Caco-2 (cell line): Measurements from ENCODE around the gene NFILZ. TPM values are rescaled to one million over a fixed set of nuclear protein-coding genes. Genes with fewer than 3 reads are reported as not detected.

Source experiments
- BruUV-seq: library from RNA; stranded (reverse); fragments of 400-500 nt; replicated peaks from 2 replicates; lab custom pipeline; 2021; lab: Mats Ljungman, UMichigan
- CTCF ChIA-PET: fragments of 300-600 bp; sonication (Branson Sonifier 250); formaldehyde crosslinking; loops from one replicate; lab custom pipeline; 2022; ENCODE audit warnings: antibody characterized with exemption; lab: Charles Lee
- POLR2A ChIA-PET: fragments of 300-600 bp; sonication (Branson Sonifier 250); formaldehyde crosslinking; loops from one replicate; lab custom pipeline; 2022; ENCODE audit warnings: antibody characterized with exemption; lab: Charles Lee
- DNase-seq, 2 experiments: peaks; one replicate each; pipeline versions ENCODE4 v3.0.0 to v3.0.0-alpha.2; 2020 to 2022
- H3K27me3 ChIP-seq: replicated peaks from 2 replicates; pipeline ENCODE4 v1.6.0; 2011; ENCODE audit warnings: low read length; ENCODE audit not compliant: control insufficient read depth, insufficient read depth
- H3K36me3 ChIP-seq: 2 replicates; pipeline ENCODE4 v1.5.1; 2011; ENCODE audit warnings: low read length; ENCODE audit not compliant: control insufficient read depth, insufficient read depth
- H3K4me1 ChIP-seq: fragments of 250-450 bp; sonication (Bioruptor Pico); 2 replicates; pipeline ENCODE4 v1.5.1; 2020; ENCODE audit warnings: mild to moderate bottlenecking
- H3K4me3 ChIP-seq: 2 replicates; pipeline ENCODE4 v1.5.1; 2011; ENCODE audit warnings: low read depth, mild to moderate bottlenecking, control low read depth, low read length
- H3K9me3 ChIP-seq: fragments of 250-450 bp; sonication (Bioruptor Pico); 2 replicates; pipeline ENCODE4 v1.5.1; 2020; ENCODE audit warnings: mild to moderate bottlenecking, moderate library complexity
- H3K27ac Mint-ChIP-seq: one replicate; pipeline ENCODE4 v1.8.0; 2022; ENCODE audit warnings: mixed read lengths; ENCODE audit not compliant: unreplicated experiment
- H3K27me3 Mint-ChIP-seq: one replicate; pipeline ENCODE4 v1.8.0; 2022; ENCODE audit warnings: mixed read lengths; ENCODE audit not compliant: insufficient read depth, unreplicated experiment
- H3K36me3 Mint-ChIP-seq: one replicate; pipeline ENCODE4 v1.8.0; 2022; ENCODE audit warnings: mild to moderate bottlenecking, mixed read lengths; ENCODE audit not compliant: insufficient read depth, unreplicated experiment
- H3K4me1 Mint-ChIP-seq: one replicate; pipeline ENCODE4 v1.8.0; 2022; ENCODE audit warnings: low read depth, mixed read lengths; ENCODE audit not compliant: unreplicated experiment
- H3K4me3 Mint-ChIP-seq: one replicate; pipeline ENCODE4 v1.8.0; 2022; ENCODE audit warnings: mild to moderate bottlenecking, moderate library complexity, mixed read lengths; ENCODE audit not compliant: unreplicated experiment
- H3K9me3 Mint-ChIP-seq: one replicate; pipeline ENCODE4 v1.8.0; 2022; ENCODE audit warnings: mixed read lengths; ENCODE audit not compliant: unreplicated experiment
- intact Hi-C: fragments of 100-400 bp; cut with micrococcal nuclease; formaldehyde crosslinking; loops from one replicate; pipeline ENCODE4 v1.10.0; 2022; ENCODE audit not compliant: unreplicated experiment
- total RNA-seq: library from RNA; stranded (reverse); gene quantifications from 2 replicates; pipeline ENCODE4 v1.2.3, GENCODE V29; 2022
- TF ChIP-seq, protein P1 (sequence below), 2 experiments: fragments of 200-600 bp in 1 of 2; IDR thresholded peaks; 1 replicate in 1 of 2; 2 replicates in 1 of 2; pipeline versions ENCODE4 v1.5.1 to v1.8.0; 2011 to 2022; ENCODE audit warnings: antibody characterized with exemption in 1 of 2, control low read depth in 1 of 2, inconsistent platforms in 1 of 2, low read depth in 1 of 2, low read length in 1 of 2, mild to moderate bottlenecking in 1 of 2, moderate library complexity in 1 of 2; ENCODE audit not compliant: insufficient read depth in 1 of 2, severe bottlenecking in 1 of 2, unreplicated experiment in 1 of 2

NFILZ gene
- total RNA-seq, 1 experiment from 2014 or later: not detected

- Mint-ChIP-seq H3K4me3 (no peak overlapping the region), H3K27ac (no peak overlapping the region), H3K36me3 (peaks cover 6% of the 10 kb centered on the region), H3K4me1 (no peaks in the 10 kb centered on the region), H3K9me3 (peaks cover 4% of the 10 kb centered on the region), H3K27me3 (peaks cover 6% of the 10 kb centered on the region)
- Histone ChIP-seq H3K9me3 (no peaks in the 10 kb centered on the region), H3K27me3 (no peaks in the 10 kb centered on the region), H3K36me3 (no peaks in the 10 kb centered on the region), H3K4me3 (no peak overlapping the region), H3K4me1 (no peaks in the 10 kb centered on the region)
- ChIA-PET POLR2A (no interaction called here), CTCF (no interaction called here)
- TF ChIP-seq, protein P1, sequence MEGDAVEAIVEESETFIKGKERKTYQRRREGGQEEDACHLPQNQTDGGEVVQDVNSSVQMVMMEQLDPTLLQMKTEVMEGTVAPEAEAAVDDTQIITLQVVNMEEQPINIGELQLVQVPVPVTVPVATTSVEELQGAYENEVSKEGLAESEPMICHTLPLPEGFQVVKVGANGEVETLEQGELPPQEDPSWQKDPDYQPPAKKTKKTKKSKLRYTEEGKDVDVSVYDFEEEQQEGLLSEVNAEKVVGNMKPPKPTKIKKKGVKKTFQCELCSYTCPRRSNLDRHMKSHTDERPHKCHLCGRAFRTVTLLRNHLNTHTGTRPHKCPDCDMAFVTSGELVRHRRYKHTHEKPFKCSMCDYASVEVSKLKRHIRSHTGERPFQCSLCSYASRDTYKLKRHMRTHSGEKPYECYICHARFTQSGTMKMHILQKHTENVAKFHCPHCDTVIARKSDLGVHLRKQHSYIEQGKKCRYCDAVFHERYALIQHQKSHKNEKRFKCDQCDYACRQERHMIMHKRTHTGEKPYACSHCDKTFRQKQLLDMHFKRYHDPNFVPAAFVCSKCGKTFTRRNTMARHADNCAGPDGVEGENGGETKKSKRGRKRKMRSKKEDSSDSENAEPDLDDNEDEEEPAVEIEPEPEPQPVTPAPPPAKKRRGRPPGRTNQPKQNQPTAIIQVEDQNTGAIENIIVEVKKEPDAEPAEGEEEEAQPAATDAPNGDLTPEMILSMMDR (IDR thresholded peaks at IDR 0.05; ENCODE audit: insufficient read depth in 1 of 2, low read depth in 1 of 2, low read length in 1 of 2, severe bottlenecking in 1 of 2, unreplicated experiment in 1 of 2): no peak
- DNase-seq: no peak
- no TSS peak for BruUV-seq
- intact Hi-C loops: no loop called here
Observed at GRCh38 chr19:8657869-8658268, 27.4 kb downstream of the NFILZ start.

- no peak overlapping the region for H3K4me3 ChIP-seq
- Mint-ChIP-seq H3K27ac (no peak overlapping the region), H3K4me1 (no peaks in the 10 kb centered on the region), H3K9me3 (no peaks in the 10 kb centered on the region), H3K36me3 (peaks cover 6% of the 10 kb centered on the region), H3K27me3 (peaks cover 4% of the 10 kb centered on the region), H3K4me3 (no peak overlapping the region)
- H3K36me3 ChIP-seq: no peaks in the 10 kb centered on the region
- no peaks in the 10 kb centered on the region for H3K27me3 ChIP-seq
- H3K4me1 ChIP-seq: no peaks in the 10 kb centered on the region
- H3K9me3 ChIP-seq: no peaks in the 10 kb centered on the region
- CTCF ChIA-PET: no interaction called here
- DNase-seq: no peak
- POLR2A ChIA-PET: no interaction called here
- intact Hi-C loops: no loop called here
- TF ChIP-seq, protein P1 (IDR thresholded peaks at IDR 0.05; ENCODE audit: insufficient read depth in 1 of 2, low read depth in 1 of 2, low read length in 1 of 2, severe bottlenecking in 1 of 2, unreplicated experiment in 1 of 2): no peak
- BruUV-seq: no TSS peak
Observed at GRCh38 chr19:8659905-8660304, 29.5 kb downstream of the NFILZ start.

GRCh38 chr19:8662263-8662662, 31.8 kb downstream of the NFILZ start:
- POLR2A ChIA-PET: no interaction called here
- Mint-ChIP-seq H3K9me3 (no peaks in the 10 kb centered on the region), H3K4me3 (no peak overlapping the region), H3K27ac (no peak overlapping the region), H3K4me1 (no peaks in the 10 kb centered on the region), H3K27me3 (no peaks in the 10 kb centered on the region), H3K36me3 (peaks cover 6% of the 10 kb centered on the region)
- TF ChIP-seq, protein P1 (IDR thresholded peaks at IDR 0.05; ENCODE audit: insufficient read depth in 1 of 2, low read depth in 1 of 2, low read length in 1 of 2, severe bottlenecking in 1 of 2, unreplicated experiment in 1 of 2): no peak
- intact Hi-C loops: no loop called here
- no peak for DNase-seq
- no peaks in the 10 kb centered on the region for H3K4me1 ChIP-seq
- CTCF ChIA-PET: no interaction called here
- no peaks in the 10 kb centered on the region for H3K36me3 ChIP-seq
- H3K27me3 ChIP-seq: no peaks in the 10 kb centered on the region
- no peak overlapping the region for H3K4me3 ChIP-seq
- no peaks in the 10 kb centered on the region for H3K9me3 ChIP-seq
- BruUV-seq: no TSS peak
